K562 (cell line): ENCODE results near the gene DNAJC6. TPM values are rescaled to one million over a fixed set of nuclear protein-coding genes. Genes with fewer than 3 reads are reported as not detected.

Experiments
- ATF2 ChIP-seq: sonication (generic); formaldehyde crosslinking; IDR thresholded peaks from 2 replicates; pipeline ENCODE4 v1.8.1; 2022; ENCODE audit warnings: missing genetic modification reagents
- ATF6 ChIP-seq: sonication (generic); formaldehyde crosslinking; IDR thresholded peaks from 2 replicates; pipeline ENCODE4 v1.4.0; 2020; ENCODE audit warnings: mild to moderate bottlenecking, missing genetic modification reagents
- BACH1 ChIP-seq: fragments of 200-800 bp; sonication (Bioruptor generic); IDR thresholded peaks from 2 replicates; pipeline ENCODE4 v1.6.1; 2016; ENCODE audit warnings: missing genetic modification characterization, missing compliant biosample characterization
- E2F5 ChIP-seq: sonication (generic); formaldehyde crosslinking; IDR thresholded peaks from 2 replicates; pipeline ENCODE4 v1.8.0; 2022; ENCODE audit warnings: mild to moderate bottlenecking, missing genetic modification reagents
- EWSR1 ChIP-seq: fragments of 450-650 bp; IDR thresholded peaks from 2 replicates; pipeline ENCODE4 v1.6.1; 2018; ENCODE audit warnings: borderline replicate concordance, mild to moderate bottlenecking, low read depth, moderate library complexity; ENCODE audit not compliant: partially characterized antibody
- FOXJ3 ChIP-seq: sonication (generic); formaldehyde crosslinking; IDR thresholded peaks from 2 replicates; pipeline ENCODE4 v1.4.0; 2020; ENCODE audit warnings: mild to moderate bottlenecking, missing genetic modification reagents
- KLF6 ChIP-seq: fragments of 250-450 bp; sonication (Bioruptor Pico); IDR thresholded peaks from 2 replicates; pipeline ENCODE4 v1.4.0; 2020; ENCODE audit warnings: mild to moderate bottlenecking, moderate library complexity, borderline replicate concordance
- NR1H2 ChIP-seq: sonication (generic); formaldehyde crosslinking; IDR thresholded peaks from 2 replicates; pipeline ENCODE4 v1.4.0; 2020; ENCODE audit warnings: mild to moderate bottlenecking, missing genetic modification reagents
- POLR2B ChIP-seq: fragments of 450-650 bp; IDR thresholded peaks from 2 replicates; pipeline ENCODE4 v1.6.1; 2018; ENCODE audit warnings: low read depth; ENCODE audit not compliant: partially characterized antibody
- PPARD ChIP-seq: fragments of 250-450 bp; sonication (Bioruptor Pico); IDR thresholded peaks from 2 replicates; pipeline ENCODE4 v1.8.0; 2022; ENCODE audit warnings: inconsistent platforms, mild to moderate bottlenecking, moderate library complexity
- SOX6 ChIP-seq: fragments of 450-650 bp; IDR thresholded peaks from 2 replicates; pipeline ENCODE4 v1.6.1; 2014; ENCODE audit warnings: mild to moderate bottlenecking
- TAF9B ChIP-seq: fragments of 450-650 bp; IDR thresholded peaks from 2 replicates; pipeline ENCODE4 v1.6.1; 2018; ENCODE audit warnings: mild to moderate bottlenecking; ENCODE audit not compliant: partially characterized antibody
- ZNF445 ChIP-seq: fragments of 250-450 bp; sonication (Bioruptor Pico); IDR thresholded peaks from 2 replicates; pipeline ENCODE4 v1.4.0; 2020; ENCODE audit warnings: low read depth, mild to moderate bottlenecking, moderate library complexity
- ZNF668 ChIP-seq: fragments of 250-450 bp; sonication (Bioruptor Pico); IDR thresholded peaks from 2 replicates; pipeline ENCODE4 v1.8.0; 2022; ENCODE audit warnings: mild to moderate bottlenecking, inconsistent platforms
- polyA plus RNA-seq, 8 experiments: library from polyadenylated mRNA; depleted of rRNA in 4 of 8; stranded (reverse) in 5 of 8; unstranded in 3 of 8; fragments of >200 nt; fragmentation: Nextera tagmentation in 2 of 8; fragmentation: Illumina TruSeq in 1 of 8; extraction: Ambion mirVana in 2 of 8; extraction: Trizol in 1 of 8; gene quantifications; 2 replicates each; pipeline versions ENCODE4 v1.2.1 to v1.2.3, GENCODE V29; 2011 to 2014; ENCODE audit warnings: inconsistent platforms in 1 of 8, missing spikeins in 1 of 8
- total RNA-seq, 7 experiments: library from RNA; depleted of rRNA in 6 of 7; stranded (reverse); fragments of >200 nt in 6 of 7; fragmentation: Illumina TruSeq in 2 of 7; extraction: Trizol in 2 of 7; gene quantifications; 2 replicates each; pipeline versions ENCODE4 v1.2.1 to v1.2.3, GENCODE V29; 2011 to 2021; ENCODE audit warnings: low replicate concordance in 1 of 7
- TF ChIP-seq, protein P1 (sequence below): sonication (generic); formaldehyde crosslinking; IDR thresholded peaks from 2 replicates; pipeline ENCODE4 v1.8.0; 2022; ENCODE audit warnings: missing genetic modification reagents, mild to moderate bottlenecking, moderate library complexity, borderline replicate concordance
- TF ChIP-seq, protein P2 (sequence below): fragments of 450-650 bp; formaldehyde crosslinking; IDR thresholded peaks from 2 replicates; pipeline ENCODE4 v1.4.0; 2022; ENCODE audit warnings: missing genetic modification characterization

DNAJC6 gene
- total and polyA plus RNA-seq, 9 of the 15 experiments (the other 6 are each of a cell fraction or from before 2014, with no cell fraction given), result 6.7 to 78.7 (median 28.0) TPM

DNA sequence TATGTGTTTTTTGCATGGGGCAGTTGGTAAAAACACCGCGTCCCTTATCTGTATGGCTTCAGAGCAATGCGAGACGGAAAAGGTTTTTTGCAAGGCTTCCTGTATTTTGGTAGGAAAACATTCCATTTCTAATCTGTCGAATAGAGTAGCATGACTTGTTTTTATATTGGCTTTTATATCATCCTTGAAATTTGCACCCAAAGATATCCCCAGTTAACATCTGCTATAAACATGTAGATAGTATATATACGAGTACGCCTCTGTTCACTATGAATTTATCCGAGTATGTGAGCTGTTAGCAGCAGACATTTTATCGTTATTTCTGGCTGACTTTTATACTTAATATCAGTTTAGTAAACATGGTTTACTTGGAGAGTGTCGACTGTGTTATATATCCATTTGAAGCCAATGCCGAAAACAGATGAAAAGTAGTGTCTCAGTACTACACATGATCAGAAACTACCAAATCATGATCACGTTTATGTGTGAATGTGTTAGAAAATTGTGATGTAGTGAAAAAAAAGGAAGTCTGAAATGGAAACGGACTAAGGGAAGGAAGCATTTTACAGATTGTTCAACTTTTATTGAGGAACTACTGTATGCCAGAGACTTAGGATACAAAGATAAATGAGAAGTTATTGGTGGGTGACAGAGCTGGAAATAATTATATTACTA, 112.1 kb downstream of the DNAJC6 start (continued):
- TF ChIP-seq, protein P1, sequence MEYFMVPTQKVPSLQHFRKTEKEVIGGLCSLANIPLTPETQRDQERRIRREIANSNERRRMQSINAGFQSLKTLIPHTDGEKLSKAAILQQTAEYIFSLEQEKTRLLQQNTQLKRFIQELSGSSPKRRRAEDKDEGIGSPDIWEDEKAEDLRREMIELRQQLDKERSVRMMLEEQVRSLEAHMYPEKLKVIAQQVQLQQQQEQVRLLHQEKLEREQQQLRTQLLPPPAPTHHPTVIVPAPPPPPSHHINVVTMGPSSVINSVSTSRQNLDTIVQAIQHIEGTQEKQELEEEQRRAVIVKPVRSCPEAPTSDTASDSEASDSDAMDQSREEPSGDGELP, result no peak
- TF ChIP-seq EWSR1, result no peak
- no peak for TF ChIP-seq ZNF445 (CRISPR knock-in tag)
- TF ChIP-seq TAF9B, result peak; percentile 33
- TF ChIP-seq BACH1, result no peak
- TF ChIP-seq ZNF668 (CRISPR knock-in tag), result peak; percentile 33; the same call in 1 of the 2 replicates
- no peak for TF ChIP-seq E2F5 (CRISPR knock-in tag)
- TF ChIP-seq ATF6, result no peak
- TF ChIP-seq, protein P2, sequence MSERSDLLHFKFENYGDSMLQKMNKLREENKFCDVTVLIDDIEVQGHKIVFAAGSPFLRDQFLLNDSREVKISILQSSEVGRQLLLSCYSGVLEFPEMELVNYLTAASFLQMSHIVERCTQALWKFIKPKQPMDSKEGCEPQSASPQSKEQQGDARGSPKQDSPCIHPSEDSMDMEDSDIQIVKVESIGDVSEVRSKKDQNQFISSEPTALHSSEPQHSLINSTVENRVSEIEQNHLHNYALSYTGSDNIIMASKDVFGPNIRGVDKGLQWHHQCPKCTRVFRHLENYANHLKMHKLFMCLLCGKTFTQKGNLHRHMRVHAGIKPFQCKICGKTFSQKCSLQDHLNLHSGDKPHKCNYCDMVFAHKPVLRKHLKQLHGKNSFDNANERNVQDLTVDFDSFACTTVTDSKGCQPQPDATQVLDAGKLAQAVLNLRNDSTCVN (CRISPR knock-in tag), result no peak
- no peak for TF ChIP-seq FOXJ3
- no peak for TF ChIP-seq KLF6 (CRISPR knock-in tag)
- TF ChIP-seq PPARD (CRISPR knock-in tag), result no peak
- no peak for TF ChIP-seq SOX6
- TF ChIP-seq NR1H2 (CRISPR knock-in tag), result no peak
- no peak for TF ChIP-seq POLR2B
- TF ChIP-seq ATF2 (CRISPR knock-in tag), result no peak
